A549 treated with Mapracorat at 1 μM for 4 hours (cell line): ENCODE results near the gene METTL16. TPM values are rescaled to one million over a fixed set of nuclear protein-coding genes. Genes with fewer than 3 reads are reported as not detected.

ENCODE experiments used
- total RNA-seq: library from RNA; stranded (reverse); fragments of 200-300 nt; extraction: Qiagen RNA extraction; gene quantifications from 5 replicates; pipeline ENCODE4 v1.2.3, GENCODE V29; 2022

METTL16 gene
- 27.3 to 33.2 TPM (median 31.9 TPM) in 5 replicates for total RNA-seq

DNA sequence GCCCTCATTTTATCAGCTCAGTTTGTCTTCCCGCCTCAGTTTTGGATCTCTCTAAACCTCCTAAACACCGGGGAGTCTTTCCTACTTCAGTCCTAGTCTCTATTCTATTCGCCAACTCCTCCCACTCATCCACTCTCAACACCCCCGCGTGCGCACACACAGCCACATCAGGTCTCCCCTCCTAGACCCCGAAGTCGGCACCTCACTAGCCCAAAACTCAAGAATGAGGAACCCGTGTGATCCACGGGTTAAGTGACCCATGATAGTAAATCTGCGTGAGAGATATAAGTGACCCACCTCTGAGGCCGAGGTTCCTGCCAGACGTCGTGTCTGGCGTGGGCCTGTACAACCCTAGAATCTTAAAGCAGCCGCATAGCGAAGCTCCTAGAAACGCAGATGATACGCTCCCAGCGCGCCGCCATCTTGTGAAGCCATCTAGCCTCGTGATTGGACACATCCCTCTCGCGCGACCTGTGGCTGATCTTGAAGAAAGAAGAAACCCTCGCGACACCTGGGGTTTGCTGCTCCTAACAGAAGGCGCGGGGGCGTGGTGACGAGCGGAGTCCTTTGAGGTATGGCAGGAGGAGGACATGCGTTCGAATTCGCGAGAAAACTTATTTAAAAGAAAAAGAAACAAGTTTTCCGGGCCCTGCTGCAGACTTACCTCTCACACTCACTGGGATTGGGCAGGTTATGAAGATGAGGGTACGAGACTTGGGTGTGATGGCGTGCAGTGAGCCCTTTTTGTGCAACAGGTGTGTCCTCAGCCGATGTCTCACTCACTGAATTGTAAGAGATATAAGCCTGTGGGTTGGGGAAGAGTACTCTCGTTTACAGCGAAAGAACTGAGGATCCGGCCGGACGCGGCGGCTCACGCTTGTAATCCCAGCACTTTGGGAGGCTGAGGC is at the start of gene METTL16:
Gene METTL16, minus strand, starts transcription at position 427 of the 908 bp plus-strand sequence. CDS start 9,557 bp downstream, outside the sequence.

GRCh38 chr17:2400877-2401425 is 110.7 kb downstream of the METTL16 start, which contains the start of gene MNT:
MNT (minus strand) TSS chr17:2401060; CDS start chr17:2400712, 348 bp downstream.

Other genes starting within 250 kb of the METTL16 start
- 20.1 to 27.2 TPM (median 22.9 TPM) in 5 replicates for gene SMG6, start 208.1 kb downstream of the METTL16 start, total RNA-seq
- gene SRR, start 207.9 kb downstream of the METTL16 start, total RNA-seq, result 5.1 to 12.5 TPM (median 8.5 TPM) in 5 replicates
- gene TSR1, start 175.4 kb downstream of the METTL16 start, total RNA-seq, result 55.3 to 64.0 TPM (median 59.8 TPM) in 5 replicates
- gene SGSM2, start 174.4 kb downstream of the METTL16 start, total RNA-seq, result 31.5 to 46.1 TPM (median 41.6 TPM) in 5 replicates
- gene MNT, start 110.8 kb downstream of the METTL16 start, total RNA-seq, result 13.1 to 18.5 TPM (median 16.0 TPM) in 5 replicates
- 172 to 206 TPM (median 186 TPM) in 5 replicates for gene PAFAH1B1, start 81.8 kb upstream of the METTL16 start, total RNA-seq
- gene CLUH, start 199.9 kb upstream of the METTL16 start, total RNA-seq, result 81.9 to 127 TPM (median 115 TPM) in 5 replicates
- 0.10 to 0.19 TPM (median 0.15 TPM) in 5 replicates for gene CCDC92B, start 237.8 kb upstream of the METTL16 start, total RNA-seq